Activated naive CD8-positive, alpha-beta T cell treated with anti-CD3 and anti-CD28 coated beads, Interleukin-2, amount 50 U/mL, for 24 hours (primary cell): ENCODE results near the gene AKR1D1.
"Not testable (repeated sequence)": the region's sequence is repeated elsewhere in the genome, so short reads cannot be mapped to it uniquely, and the experiment has no call there.

Experiments
- ATAC-seq: fragments of 150-1000 bp; cut with Tn5 transposase; one replicate; pipeline ENCODE4 v1.10.0; 2021
- DNase-seq: peaks from one replicate; pipeline ENCODE4 v3.0.0; 2021
- H3K27ac Mint-ChIP-seq: one replicate; pipeline ENCODE4 v1.8.0; 2021; ENCODE audit warnings: mild to moderate bottlenecking, mixed read lengths
- H3K27me3 Mint-ChIP-seq: one replicate; pipeline ENCODE4 v1.8.0; 2021; ENCODE audit warnings: mixed read lengths
- H3K36me3 Mint-ChIP-seq: one replicate; pipeline ENCODE4 v1.8.0; 2021; ENCODE audit warnings: low read depth, mixed read lengths
- H3K4me1 Mint-ChIP-seq: one replicate; pipeline ENCODE4 v1.8.0; 2021; ENCODE audit warnings: mixed read lengths
- H3K4me3 Mint-ChIP-seq: one replicate; pipeline ENCODE4 v1.8.0; 2021; ENCODE audit warnings: mild to moderate bottlenecking, moderate library complexity, mixed read lengths
- H3K9me3 Mint-ChIP-seq: one replicate; pipeline ENCODE4 v1.8.0; 2021; ENCODE audit warnings: mixed read lengths

AKR1D1 gene

DNA sequence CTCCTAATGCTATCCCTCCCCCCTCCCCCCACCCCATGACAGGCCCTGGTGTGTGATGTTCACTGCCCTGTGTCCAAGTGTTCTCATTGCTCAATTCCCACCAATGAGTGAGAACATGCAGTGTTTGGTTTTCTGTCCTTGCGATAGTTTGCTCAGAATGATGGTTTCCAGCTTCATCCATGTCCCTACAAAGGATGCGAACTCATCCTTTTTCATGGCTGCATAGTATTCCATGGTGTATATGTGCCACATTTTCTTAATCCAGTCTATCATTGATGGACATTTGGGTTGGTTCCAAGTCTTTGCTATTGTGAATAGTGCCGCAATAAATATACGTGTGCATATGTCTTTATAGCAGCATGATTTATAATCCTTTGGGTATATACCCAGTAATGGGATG, 20.6 kb upstream of the AKR1D1 start:
- not testable (repeated sequence) for H3K27ac Mint-ChIP-seq, H3K9me3 Mint-ChIP-seq, H3K4me1 Mint-ChIP-seq, H3K36me3 Mint-ChIP-seq, H3K4me3 Mint-ChIP-seq, DNase-seq, ATAC-seq
- peaks cover 11% of the 10 kb centered on the region for H3K27me3 Mint-ChIP-seq

GRCh38 chr7:138063400-138063799, 12.9 kb upstream of the AKR1D1 start:
- Mint-ChIP-seq H3K36me3 (no peaks in the 10 kb centered on the region), H3K27ac (no peak overlapping the region), H3K4me3 (no peak overlapping the region), H3K4me1 (no peaks in the 10 kb centered on the region), H3K27me3 (peaks cover 8% of the 10 kb centered on the region), H3K9me3 (no peaks in the 10 kb centered on the region)
- DNase-seq (no peak), ATAC-seq (no peak)

GRCh38 chr7:138064856-138065357, 11.4 kb upstream of the AKR1D1 start:
- no peaks in the 10 kb centered on the region for H3K36me3 Mint-ChIP-seq
- no peak overlapping the region for H3K27ac Mint-ChIP-seq
- H3K4me1 Mint-ChIP-seq, result no peaks in the 10 kb centered on the region
- DNase-seq (no peak), ATAC-seq (no peak)
- no peaks in the 10 kb centered on the region for H3K9me3 Mint-ChIP-seq
- H3K4me3 Mint-ChIP-seq, result no peak overlapping the region
- peaks cover 9% of the 10 kb centered on the region for H3K27me3 Mint-ChIP-seq

DNA sequence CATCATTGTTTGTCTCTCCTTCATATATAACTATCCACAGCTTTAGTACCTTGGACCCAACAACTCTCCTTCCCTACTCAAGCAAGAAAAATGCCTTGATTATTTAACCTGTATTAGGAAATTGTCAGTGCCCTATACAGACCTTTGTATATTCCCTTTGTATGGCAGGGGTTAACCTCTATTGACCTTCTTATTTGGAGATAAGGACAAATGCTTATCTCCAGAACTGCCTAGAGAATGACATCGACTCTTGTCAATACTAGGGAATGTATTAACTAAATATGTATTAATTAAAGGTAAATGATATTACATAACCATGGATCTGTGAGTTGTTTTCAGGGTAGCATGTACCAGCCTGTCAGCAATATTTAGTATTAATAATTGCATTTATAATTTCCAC, 10.4 kb upstream of the AKR1D1 start:
- Mint-ChIP-seq H3K27ac (no peak overlapping the region), H3K36me3 (no peaks in the 10 kb centered on the region), H3K27me3 (peaks cover 9% of the 10 kb centered on the region), H3K9me3 (no peaks in the 10 kb centered on the region), H3K4me1 (no peaks in the 10 kb centered on the region), H3K4me3 (no peak overlapping the region)
- DNase-seq, result no peak
- no peak for ATAC-seq

DNA sequence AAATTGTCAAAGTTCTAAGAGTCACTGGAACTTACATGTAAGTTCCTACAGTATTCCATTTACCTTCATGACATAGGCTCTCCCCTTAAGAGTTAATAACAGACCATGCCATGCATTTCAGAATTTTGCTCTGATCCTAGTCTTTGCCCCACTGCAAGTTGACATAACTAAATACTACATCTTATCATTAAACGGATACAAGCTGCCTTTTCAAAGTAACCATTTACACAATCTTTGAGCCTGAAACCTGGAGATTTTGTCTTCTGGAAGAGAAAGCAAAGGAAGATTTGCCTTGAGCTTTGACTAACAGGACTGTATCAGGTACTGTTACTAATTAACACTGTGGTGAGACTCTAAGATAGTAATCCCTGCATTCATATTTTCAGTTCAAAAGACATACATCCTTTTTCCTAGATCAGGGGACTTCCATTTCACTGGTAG, 9.3 kb upstream of the AKR1D1 start:
- Mint-ChIP-seq H3K4me3 (no peak overlapping the region), H3K36me3 (no peaks in the 10 kb centered on the region), H3K27me3 (peaks cover 9% of the 10 kb centered on the region), H3K9me3 (no peaks in the 10 kb centered on the region), H3K4me1 (no peaks in the 10 kb centered on the region), H3K27ac (no peak overlapping the region)
- ATAC-seq (no peak), DNase-seq (no peak)

DNA sequence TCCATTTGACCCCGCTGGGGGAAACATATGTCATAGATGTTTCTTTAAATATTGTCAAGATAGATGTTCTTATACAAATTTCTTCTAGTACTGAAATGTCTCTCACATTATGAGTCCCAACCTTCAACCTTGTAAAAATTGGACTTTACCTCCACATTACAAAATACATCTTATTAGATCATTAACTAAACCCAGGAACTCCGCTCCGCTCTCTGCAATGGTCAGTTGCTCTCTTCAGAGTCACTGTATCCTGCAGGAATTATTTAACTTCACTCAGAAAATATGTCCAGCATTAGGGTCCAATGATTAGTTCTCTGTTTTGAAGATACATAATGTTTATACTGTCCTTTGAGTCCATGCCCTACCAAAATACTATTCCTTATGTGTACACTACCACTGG, 8.5 kb upstream of the AKR1D1 start:
- Mint-ChIP-seq H3K27me3 (peaks cover 12% of the 10 kb centered on the region), H3K36me3 (no peaks in the 10 kb centered on the region), H3K9me3 (peaks cover 4% of the 10 kb centered on the region), H3K4me3 (no peak overlapping the region), H3K4me1 (no peaks in the 10 kb centered on the region), H3K27ac (no peak overlapping the region)
- ATAC-seq (no peak), DNase-seq (no peak)

GRCh38 chr7:138070908-138071307, 5.4 kb upstream of the AKR1D1 start:
- ATAC-seq (no peak), DNase-seq (no peak)
- Mint-ChIP-seq H3K4me3 (no peak overlapping the region), H3K9me3 (peaks cover 16% of the 10 kb centered on the region), H3K27me3 (peaks cover 10% of the 10 kb centered on the region), H3K27ac (no peak overlapping the region), H3K4me1 (peaks cover 4% of the 10 kb centered on the region), H3K36me3 (no peaks in the 10 kb centered on the region)

- no peak overlapping the region for H3K4me3 Mint-ChIP-seq
- H3K9me3 Mint-ChIP-seq, result peaks cover 21% of the 10 kb centered on the region
- H3K27me3 Mint-ChIP-seq, result peaks cover 7% of the 10 kb centered on the region
- peaks cover 4% of the 10 kb centered on the region for H3K4me1 Mint-ChIP-seq
- ATAC-seq (no peak), DNase-seq (no peak)
- H3K27ac Mint-ChIP-seq, result no peak overlapping the region
- no peaks in the 10 kb centered on the region for H3K36me3 Mint-ChIP-seq
These were observed 3.5 kb upstream of the AKR1D1 start for GRCh38 chr7:138072726-138073125.

DNA sequence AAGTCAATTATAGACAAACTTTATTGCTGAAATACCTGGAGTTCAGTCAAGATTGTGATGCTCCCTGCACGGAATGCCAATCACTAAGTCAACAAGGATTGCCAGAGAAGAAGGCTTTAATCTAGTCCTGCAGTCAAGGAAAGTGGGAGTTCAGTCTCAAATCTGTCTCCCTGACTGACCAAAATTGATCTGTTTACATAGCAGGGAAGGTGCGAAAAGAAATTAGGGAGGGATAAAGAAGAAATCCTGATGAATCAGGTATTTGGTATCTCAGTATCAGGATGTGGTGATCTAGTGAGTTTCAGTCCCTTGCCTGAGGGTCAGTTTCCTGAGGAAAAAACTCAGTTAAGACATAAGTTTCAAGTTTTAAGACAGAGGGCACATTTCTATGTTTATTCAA, 2.1 kb upstream of the AKR1D1 start:
- no peak for DNase-seq
- Mint-ChIP-seq H3K27me3 (peaks cover 3% of the 10 kb centered on the region), H3K36me3 (no peaks in the 10 kb centered on the region), H3K27ac (no peak overlapping the region), H3K4me3 (no peak overlapping the region), H3K4me1 (peaks cover 4% of the 10 kb centered on the region), H3K9me3 (peaks cover 21% of the 10 kb centered on the region)
- no peak for ATAC-seq

GRCh38 chr7:138074540-138074939, 1.7 kb upstream of the AKR1D1 start:
- H3K27ac Mint-ChIP-seq, result no peak overlapping the region
- H3K9me3 Mint-ChIP-seq, result peaks cover 21% of the 10 kb centered on the region
- H3K4me3 Mint-ChIP-seq, result no peak overlapping the region
- DNase-seq, result no peak
- ATAC-seq, result no peak
- H3K27me3 Mint-ChIP-seq, result peaks cover 3% of the 10 kb centered on the region
- peaks cover 4% of the 10 kb centered on the region for H3K4me1 Mint-ChIP-seq
- no peaks in the 10 kb centered on the region for H3K36me3 Mint-ChIP-seq

DNA sequence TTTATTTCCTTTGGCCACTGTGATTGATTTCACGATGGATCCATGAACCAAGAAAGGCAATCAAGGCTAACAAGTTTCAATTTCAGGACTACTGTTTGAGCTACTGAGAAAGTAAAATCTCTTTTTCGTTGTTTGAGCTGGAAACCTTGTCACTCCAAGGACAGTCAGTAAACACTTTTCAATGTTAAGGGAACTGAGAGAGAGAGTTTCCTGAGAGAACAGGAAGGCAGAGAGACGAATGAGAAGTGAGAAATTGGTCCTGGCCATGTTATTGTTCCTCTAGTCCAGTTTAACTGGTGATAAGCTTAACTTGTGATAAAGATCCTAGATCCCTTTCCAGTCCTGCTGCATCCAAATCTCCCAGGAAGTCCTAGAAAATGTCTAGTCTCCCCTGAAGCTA, 909 bp upstream of the AKR1D1 start:
- no peak for ATAC-seq
- Mint-ChIP-seq H3K4me3 (no peak overlapping the region), H3K4me1 (peaks cover 4% of the 10 kb centered on the region), H3K27me3 (peaks cover 3% of the 10 kb centered on the region), H3K9me3 (peaks cover 21% of the 10 kb centered on the region), H3K27ac (no peak overlapping the region), H3K36me3 (no peaks in the 10 kb centered on the region)
- DNase-seq, result no peak

DNA sequence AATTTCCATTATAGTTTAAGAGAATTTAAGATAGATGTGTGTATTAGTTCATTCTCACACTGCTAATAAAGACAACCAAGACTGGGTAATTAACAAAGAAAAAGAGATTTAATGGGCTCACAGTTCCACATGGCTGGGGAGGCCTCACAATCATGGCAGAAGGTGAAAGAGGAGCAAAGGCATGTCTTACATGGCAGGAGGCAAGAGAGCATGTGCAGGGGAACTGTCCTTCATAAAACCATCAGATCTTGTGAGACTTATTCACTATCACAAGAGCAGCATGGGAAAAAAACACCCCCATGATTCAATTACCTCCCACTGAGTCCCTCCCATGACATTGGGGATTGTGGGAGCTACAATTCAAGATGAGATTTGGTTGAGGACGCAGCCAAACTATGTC, 473 bp upstream of the AKR1D1 start:
- DNase-seq, H3K27me3 Mint-ChIP-seq, H3K4me3 Mint-ChIP-seq, H3K27ac Mint-ChIP-seq, H3K4me1 Mint-ChIP-seq, H3K36me3 Mint-ChIP-seq, ATAC-seq: not testable (repeated sequence)
- peaks cover 21% of the 10 kb centered on the region for H3K9me3 Mint-ChIP-seq

DNA sequence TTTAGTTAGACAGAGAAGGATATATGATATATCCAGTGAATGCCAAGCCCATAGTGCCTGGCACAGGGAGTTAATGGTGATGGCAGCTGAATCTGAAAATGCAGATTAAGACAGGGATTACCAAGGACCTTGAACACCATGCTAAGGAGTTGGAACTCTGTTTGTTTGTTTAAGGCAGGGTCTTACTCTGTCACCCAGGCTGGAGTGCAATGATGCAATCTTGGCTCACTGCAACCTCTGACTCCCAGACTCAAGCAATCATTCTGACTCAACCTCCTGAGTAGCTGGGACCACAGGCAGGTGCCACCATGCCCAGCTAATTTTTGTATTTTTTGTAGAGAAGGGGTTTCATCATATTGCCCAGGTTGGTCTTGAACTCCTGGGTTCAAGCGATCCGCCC, 1.6 kb downstream of the AKR1D1 start:
- no peaks in the 10 kb centered on the region for H3K36me3 Mint-ChIP-seq
- H3K27me3 Mint-ChIP-seq, result no peaks in the 10 kb centered on the region
- H3K27ac Mint-ChIP-seq, result no peak overlapping the region
- no peak overlapping the region for H3K4me3 Mint-ChIP-seq
- H3K9me3 Mint-ChIP-seq, result peaks cover 17% of the 10 kb centered on the region
- DNase-seq (no peak), ATAC-seq (no peak)
- H3K4me1 Mint-ChIP-seq, result peaks cover 4% of the 10 kb centered on the region

GRCh38 chr7:138079137-138079536, 2.9 kb downstream of the AKR1D1 start:
- DNase-seq (no peak), ATAC-seq (no peak)
- Mint-ChIP-seq H3K36me3 (no peaks in the 10 kb centered on the region), H3K4me3 (no peak overlapping the region), H3K27me3 (peaks cover 4% of the 10 kb centered on the region), H3K27ac (no peak overlapping the region), H3K4me1 (peaks cover 4% of the 10 kb centered on the region), H3K9me3 (peaks cover 15% of the 10 kb centered on the region)

DNA sequence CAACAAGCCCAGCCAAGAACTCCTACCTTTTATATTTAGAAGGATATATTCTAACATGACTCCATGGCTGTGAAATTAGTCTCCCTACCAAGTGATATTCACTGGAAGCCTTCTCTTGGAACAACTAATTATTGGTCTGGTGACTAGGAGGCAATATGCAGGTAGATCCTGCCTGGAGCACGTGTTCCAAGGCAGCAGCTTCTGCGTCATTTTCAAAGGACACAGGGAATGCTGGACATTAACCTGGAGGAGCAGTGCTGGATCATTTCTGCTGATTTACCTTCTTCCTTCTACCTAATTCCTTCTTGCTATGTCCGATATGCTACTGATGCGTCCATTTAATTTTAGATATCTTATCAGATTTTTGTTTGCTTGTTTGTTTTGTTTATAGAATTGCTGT, 5.6 kb downstream of the AKR1D1 start:
- Mint-ChIP-seq H3K27ac (no peak overlapping the region), H3K27me3 (peaks cover 4% of the 10 kb centered on the region), H3K9me3 (no peaks in the 10 kb centered on the region), H3K4me1 (no peaks in the 10 kb centered on the region), H3K36me3 (no peaks in the 10 kb centered on the region), H3K4me3 (no peak overlapping the region)
- ATAC-seq, result no peak
- DNase-seq, result no peak

DNA sequence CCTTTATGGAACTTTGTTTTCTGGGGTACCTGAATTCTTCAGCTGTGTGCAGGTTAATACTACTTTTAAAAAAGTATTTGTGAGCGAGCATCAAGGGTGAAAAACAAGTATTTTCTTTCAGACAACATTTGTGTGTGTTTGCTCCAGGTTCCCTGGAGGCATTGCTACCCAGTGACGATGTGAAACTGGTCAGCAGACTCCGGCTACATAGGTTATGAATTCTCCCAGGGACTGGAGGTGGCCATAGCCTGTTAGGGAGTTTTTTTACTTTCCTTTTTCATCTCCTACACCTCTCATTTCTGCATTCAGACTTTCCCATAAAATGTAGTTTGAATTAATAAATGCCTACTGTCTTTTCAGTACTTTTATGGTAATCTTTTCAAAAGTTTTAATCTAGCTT, 7.6 kb downstream of the AKR1D1 start:
- Mint-ChIP-seq H3K4me1 (no peaks in the 10 kb centered on the region), H3K27ac (no peak overlapping the region)

More for the DNA sequence above, 7.6 kb downstream of the AKR1D1 start:
- DNase-seq, result no peak
- Mint-ChIP-seq H3K27me3 (peaks cover 4% of the 10 kb centered on the region), H3K36me3 (no peaks in the 10 kb centered on the region), H3K9me3 (no peaks in the 10 kb centered on the region), H3K4me3 (no peak overlapping the region)
- ATAC-seq, result no peak
